ENCODE results near the gene LMBRD2.

GRCh38 chr5:36162810-36163486 is 11.3 kb upstream of the LMBRD2 start:
- TF ChIP-seq POLR2A (IDR thresholded peaks at IDR 0.05) (no peak), CTCF (IDR thresholded peaks at IDR 0.05) (no peak), EP300 (IDR thresholded peaks at IDR 0.05) (no peak)

Measured in gastroesophageal sphincter (tissue), 3 donors.